Astrocyte of the hippocampus (primary cell): ENCODE data around the gene CDHR3.
"Not testable (repeated sequence)": the region's sequence is repeated elsewhere in the genome, so short reads cannot be mapped to it uniquely, and the experiment has no call there.

Experiments used
- DNase-seq: peaks from one replicate; pipeline ENCODE4 v3.0.0; 2011; ENCODE audit warnings: low read depth, low spot score

The CDHR3 gene

DNA sequence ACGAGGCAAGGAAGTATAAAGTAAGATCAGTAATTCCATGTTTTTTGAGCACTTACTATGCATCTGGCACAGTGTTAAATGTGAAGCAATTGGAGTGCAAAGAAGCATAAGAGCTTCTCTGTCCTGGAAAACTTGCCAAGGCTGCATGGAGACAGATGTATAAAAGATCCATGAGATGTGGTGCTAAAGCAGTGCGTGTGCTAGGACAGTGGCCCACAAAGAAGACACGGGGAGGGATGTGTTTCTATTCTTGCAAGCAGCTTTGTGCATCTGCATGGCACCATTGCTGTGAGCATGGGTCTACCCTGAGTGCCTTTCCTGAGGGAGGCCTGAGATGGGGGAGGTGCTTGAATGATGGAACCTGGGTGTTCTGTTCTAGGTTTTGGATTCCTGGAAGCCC, 5.1 kb upstream of the CDHR3 start:
- DNase-seq: no peak

DNA sequence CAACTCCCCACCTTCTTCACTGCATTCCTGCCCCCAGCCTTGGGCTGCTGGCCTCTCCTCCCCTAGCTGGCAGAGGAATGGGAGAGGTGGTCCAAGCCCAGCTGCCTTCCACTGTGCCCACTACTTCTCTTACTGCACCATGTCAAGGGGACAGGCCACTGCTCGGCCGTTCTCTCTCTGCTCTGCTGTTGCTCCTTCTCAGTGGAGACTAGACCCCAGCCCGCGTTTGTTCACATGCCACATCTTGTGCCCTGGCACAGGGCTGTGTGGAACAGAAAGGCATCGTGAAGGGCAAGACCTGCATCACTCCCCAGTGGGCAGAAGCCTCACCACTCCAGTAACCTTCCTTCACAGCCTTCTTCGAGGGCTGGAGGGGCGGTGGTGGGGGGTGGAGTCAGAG, 711 bp upstream of the CDHR3 start:
- DNase-seq: no peak

DNA sequence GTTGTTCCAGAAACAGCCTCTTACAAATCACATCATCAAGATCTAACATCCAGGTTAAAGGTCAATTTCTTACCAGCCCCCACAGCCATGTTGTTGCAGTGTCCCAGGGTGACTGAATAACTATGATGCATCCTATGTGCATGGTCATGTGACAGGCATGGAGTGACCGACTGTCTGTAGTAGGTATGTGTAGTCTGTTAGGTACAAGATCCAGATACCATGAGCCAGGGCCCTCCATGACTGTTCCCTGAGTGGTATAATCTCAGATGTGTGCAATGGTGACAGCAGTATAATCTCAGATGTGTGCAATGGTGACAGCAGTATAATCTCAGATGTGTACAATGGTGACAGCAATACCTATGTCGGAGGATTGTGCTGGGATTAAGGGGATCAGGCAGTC, 8.8 kb downstream of the CDHR3 start:
- no peak for DNase-seq

DNA sequence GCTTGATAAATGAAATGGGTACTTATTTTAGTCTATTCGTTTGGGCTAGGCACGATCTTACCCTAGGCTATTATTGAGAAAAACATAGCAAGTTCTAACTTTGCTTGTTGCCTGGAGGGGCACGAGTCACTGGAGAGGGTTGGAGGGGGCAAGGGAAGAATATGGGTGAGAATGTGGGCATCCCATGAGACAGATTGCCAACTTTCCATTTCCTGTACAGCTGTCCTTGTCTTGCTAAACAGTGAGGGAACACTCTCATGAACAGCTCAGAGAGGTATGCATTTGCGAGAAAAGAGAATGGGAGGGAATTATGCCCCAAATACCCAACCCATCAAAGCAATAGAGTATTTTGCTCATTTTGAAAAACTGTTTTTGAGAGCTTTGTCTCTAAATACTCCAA, 9.2 kb downstream of the CDHR3 start:
- DNase-seq: no peak

DNA sequence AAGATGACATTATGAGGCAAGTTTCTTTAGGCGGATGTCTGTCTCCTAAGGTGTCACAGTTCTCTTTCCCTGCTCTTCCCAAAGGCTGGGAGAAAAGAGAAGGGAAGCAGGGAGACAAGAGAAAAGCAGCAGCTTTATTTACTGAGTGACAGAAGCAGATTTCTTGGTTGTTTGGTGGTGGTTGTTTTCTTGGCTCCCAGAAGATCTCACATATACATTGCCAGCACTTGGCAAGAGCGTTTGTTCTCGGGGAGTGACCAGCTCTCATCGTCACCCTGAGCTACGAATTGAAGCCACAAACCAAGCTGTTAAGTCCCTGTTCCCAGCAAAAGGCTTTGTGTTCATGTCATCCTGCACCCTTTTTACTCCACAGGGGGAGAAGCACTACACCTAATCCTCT, 11.4 kb downstream of the CDHR3 start:
- no peak for DNase-seq

DNA sequence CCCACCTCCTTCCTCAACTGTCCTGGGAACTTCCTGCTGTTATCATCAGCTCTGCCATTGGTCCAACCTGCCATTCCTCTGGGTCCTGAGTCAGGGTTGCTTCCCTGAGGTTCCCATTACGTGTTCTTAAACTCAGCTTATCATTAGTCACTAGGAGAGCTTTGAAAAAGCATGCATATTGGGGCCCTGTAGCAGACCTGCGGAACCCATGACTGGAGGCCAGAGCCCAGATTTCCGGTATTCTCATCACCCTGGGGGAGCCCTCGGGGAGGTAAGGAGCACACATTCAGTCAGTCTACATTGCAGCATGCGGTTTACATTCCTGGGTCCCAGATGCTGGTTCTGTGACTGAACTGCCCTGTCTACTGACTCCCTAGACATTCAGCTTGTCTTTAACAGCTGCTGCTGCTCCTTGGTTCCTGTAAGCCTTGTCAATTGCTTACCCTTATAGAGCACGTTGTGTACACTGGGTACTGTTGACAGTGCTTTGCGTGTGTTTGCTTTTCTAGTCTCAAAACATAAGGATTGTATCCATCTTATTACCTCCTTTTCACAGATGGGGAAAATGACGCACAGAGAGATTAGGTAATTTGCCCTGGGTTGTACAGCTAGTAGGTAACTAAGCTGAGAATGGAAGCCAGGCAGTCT, 12.8 kb downstream of the CDHR3 start:
- DNase-seq: no peak

DNA sequence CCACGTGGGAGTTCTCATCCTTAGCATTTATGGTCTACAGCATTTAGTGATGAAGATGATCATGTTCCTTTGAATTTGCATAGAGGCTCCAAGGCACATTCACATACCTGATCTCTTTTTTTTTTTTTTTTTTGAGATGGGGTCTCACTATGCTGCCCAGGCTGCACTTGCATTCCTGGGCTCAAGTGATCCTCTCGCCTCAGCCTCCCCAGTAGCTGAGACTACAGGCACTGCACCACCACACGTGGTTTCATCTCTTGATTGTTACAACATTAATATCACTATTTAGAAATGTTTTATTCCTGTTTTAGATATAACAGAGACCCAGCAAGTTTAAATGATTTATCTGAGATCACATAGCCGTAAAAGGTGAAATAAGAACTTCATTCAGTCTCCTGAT, 13.8 kb downstream of the CDHR3 start:
- DNase-seq: no peak

DNA sequence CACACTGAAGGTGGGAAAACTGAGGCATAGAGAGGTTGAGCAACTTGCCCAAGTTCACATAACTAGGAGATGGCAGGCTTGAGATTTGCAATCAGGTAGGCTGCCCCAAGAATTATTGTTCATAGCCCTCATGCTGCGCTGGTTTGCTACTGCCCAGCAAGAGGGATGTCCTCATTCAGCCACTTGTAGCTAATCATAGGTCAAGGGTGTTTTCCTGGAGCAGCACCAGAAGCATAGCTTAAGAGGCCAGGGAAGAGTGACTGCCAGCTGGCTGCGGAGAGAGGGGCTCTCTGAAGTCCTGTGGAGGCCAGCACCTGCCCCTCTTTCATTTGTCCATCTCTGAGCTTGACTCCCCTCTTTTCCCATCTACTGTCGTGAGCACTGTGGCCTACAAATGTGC, 15.0 kb downstream of the CDHR3 start:
- no peak for DNase-seq

DNA sequence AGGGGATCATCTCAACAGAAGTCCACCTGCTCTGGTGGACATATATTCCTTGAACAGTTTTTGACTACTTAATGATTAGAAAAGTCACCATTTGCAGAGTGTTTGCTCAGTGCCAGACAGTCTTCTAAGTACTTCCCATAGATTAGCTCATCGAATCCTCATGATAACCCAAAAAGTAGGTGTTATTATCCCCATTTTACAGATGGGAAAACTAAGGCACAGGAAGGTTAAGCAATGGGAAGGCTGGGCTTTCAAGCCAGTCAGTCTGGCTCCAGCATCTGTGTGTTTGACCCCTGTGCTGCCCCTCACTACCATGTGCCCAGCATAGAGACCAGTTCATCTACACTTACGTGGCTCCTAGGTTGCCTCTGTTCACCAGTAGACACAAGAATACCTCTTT, 15.9 kb downstream of the CDHR3 start:
- DNase-seq: no peak

DNA sequence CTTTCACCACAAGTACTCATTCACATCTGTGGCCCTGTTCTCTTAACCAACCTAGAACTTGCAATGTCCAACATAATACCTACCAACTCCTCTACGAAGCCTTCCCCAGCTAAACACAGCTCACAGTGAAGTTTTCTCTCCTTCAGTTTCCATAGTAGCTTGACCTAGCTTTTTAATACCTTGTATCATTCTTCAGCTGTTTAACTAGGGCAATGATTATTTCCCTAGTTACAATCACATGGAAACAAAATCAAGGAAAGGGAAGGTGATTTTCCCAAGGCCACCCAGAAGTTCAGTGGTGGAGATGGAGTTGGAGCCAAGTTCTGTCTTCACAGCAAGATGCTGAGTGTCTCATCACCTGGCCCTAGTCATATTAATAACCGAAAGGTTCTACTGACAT, 16.3 kb downstream of the CDHR3 start:
- DNase-seq: no peak

DNA sequence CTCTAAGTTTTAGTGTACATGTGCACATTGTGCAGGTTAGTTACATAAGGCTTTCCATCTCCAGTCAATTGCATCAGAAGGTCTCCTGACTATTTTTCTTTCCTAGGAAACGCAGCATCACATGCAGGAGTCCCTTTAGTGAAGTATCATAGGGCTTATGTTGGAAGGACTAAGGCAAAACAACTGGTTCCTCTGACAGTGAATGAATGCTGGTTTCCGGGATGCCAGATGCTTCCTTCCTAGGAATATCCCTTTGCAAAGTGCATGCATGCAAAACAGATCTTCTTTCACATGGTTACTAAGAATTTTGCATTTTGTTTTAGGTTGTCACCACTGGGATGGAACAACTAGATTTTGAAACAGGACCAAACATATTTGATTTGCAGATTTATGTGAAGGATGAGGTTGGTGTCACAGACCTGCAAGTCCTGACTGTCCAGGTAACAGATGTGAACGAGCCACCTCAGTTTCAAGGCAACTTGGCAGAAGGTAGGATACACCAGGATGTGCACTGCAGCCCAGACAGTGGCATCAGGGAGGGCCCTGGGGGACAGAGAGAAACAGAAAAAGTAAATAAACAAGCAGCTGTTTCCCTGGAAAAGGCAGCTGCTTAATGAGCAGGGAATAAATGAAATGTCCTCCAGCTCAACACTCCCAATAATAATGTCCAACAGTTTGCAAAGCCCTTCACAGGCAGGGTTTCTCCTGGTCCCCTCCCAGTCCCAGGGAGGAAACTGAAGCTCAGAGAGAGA, 17.8 kb downstream of the CDHR3 start:
- no peak for DNase-seq

DNA sequence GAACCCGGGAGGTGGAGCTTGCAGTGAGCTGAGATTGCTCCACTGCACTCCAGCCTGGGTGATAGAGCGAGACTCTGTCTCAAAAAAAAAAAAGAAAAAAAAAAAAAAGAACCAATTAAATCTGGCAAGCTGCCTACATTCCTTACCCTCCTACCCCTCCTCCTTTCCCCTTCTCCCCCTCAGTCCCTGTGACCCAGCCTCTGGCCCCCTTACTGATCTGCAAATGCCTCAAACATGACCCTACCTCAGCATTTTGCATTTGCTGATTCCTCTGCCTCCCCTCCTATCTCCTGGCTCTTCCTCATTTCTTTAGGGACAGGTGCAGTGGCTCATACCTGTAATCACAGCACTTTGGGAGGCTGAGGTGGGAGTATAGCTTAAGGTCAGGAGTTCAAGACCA, 19.3 kb downstream of the CDHR3 start:
- DNase-seq: no peak

DNA sequence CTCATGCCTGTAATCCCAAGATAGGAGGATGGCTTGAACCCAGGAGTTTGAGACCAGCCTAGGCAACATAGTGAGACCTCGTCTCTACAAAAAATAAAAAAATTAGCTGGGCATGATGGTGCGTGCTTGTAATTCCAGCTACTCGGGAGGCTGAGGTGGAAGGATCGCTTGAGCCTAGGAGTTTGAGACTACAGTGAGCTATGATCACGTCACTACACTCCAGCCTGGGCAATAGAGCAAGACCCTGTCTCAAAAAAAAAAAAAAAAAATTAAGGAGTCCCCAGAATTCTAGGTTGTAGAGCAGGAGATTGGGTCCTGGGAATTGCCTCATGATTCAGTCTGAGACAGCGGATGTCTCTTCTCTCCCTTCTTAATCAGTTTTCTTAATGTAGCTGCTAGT, 21.7 kb downstream of the CDHR3 start:
- not testable (repeated sequence) for DNase-seq

DNA sequence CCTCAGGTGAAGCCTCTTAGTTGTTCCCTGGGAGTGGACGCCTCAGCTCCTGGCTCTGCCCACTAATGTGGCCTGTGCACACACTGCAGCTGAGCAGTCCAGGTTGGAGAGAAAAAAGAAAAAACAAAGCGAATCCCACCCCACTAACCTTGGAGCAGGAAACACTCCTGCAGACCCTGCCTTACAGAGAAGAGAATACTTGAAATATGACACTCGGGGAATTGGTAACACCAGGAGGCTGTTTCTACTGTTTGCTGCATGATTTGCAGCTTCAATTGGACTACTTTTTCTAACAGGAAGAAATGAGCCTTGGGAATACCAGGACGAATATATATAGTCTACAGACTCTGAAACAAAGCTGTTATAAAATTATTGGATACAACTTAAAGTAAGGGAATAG, 22.2 kb downstream of the CDHR3 start:
- no peak for DNase-seq

DNA sequence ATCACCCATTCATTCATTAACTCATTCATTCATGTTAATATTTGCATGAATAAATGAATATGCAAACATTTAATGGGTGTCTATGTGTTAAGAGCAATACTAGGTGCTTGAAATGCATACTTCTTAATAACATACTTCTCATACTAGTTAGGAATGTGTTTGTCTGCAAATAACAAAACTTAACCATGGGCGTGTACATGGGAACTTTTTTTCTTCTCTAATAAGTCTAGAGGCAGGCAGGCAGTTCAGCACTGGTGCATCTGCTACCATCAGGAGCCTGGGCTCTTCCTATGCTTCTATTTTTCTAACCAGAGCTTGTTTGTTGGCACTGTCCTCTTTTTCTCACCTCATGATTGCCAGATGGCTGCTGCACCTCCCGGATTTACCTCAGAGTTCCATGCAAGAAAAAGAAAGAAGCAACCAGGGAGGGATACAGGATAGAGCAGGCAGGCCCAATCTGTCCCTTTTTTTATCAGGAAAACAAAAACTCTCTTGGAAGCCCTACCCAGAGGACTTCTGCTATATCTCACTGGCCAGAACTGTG, 22.7 kb downstream of the CDHR3 start:
- DNase-seq: no peak

DNA sequence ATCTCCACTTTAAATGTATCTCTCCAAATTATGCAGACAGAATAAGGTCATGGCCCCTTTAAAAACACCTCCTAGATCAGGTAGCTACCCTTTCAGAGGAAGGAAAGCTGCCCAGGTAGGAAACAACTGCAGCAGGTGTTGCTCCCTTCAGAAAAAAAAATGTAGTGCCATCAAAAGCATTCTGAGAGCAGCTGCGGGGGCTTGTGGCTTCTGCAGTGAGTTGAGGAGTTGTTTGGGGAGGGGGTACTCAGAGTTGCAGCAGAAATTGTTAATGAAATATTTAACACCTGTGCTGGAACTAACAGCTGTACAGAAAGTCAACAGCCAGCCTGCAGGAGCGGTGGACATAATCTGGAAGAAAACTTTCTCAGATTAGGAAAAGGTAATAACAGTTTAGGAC, 24.0 kb downstream of the CDHR3 start:
- DNase-seq: no peak

DNA sequence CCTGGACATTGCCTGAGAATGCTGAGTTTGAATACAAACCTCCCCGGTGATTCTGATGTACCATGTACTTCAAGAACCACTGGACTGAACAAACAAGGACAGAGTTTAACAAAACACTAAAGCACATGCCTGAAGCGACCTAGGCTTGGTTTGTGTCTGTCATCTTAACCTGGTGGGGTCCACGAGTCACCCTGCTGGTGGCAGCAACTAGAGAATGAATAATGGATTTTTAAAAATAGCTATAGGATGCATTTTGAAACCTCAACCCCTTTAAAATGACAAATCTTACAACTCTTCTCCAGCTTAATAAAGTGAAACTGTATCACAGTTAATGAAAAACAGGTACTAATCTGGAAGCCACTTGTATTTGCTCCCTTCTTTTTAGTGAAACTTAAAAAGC, 25.2 kb downstream of the CDHR3 start:
- no peak for DNase-seq

DNA sequence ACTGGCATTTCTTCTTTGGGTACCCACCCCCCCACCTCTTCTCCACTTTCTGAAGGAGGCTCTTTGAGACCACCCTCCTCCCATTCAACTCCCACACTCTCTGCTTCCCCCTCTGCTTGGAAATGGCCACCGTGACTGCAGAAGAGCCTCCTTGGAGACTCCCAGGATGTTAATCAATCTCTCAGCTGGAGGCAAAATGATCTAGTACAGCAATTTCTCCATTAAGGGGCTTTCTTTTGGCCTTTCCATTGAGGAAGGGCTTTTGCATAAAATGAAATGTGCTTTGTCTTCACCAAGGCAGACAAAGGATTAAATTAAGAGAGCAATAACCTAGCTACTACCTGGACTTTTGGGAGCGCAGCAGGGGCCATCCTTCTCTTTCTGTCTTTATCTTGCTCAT, 26.1 kb downstream of the CDHR3 start:
- DNase-seq: no peak

DNA sequence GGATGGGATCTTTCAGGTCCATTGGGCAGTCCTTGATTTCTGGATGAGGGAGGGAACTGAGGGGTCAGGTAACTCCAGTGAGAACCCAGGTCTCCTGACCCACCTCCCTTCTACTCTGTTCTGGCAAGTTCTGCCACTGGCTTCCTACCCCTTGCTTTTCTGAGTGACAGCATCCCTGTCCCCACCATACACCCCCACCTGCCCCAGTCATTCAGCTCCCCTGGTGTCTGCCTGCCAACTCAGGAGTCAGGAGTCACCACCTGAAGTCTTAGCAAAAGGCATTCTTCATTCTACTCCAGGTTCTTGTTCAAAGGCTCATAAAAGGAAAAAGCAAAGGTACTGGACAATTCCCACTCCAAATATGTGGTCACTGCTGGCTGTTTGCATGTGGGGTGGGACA, 26.6 kb downstream of the CDHR3 start:
- DNase-seq: no peak

DNA sequence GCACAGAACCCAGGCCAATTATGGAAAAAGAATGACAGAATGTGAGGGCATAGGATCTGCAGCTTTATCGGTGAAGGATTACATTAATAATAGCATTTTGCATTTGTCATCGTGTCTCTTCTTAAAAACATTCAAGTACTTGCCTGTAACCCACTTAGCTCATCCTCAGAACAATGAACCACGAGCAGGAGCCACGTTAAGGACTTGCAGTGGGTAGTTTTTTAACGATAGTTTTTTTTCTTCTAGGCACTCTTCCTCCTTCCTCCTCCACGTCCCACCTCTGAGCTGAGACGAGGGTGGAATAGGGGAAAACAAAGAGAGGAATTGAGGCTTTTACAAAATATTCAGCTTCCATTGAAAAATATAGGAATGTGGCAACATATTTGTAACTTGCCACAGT, 27.1 kb downstream of the CDHR3 start:
- no peak for DNase-seq

DNA sequence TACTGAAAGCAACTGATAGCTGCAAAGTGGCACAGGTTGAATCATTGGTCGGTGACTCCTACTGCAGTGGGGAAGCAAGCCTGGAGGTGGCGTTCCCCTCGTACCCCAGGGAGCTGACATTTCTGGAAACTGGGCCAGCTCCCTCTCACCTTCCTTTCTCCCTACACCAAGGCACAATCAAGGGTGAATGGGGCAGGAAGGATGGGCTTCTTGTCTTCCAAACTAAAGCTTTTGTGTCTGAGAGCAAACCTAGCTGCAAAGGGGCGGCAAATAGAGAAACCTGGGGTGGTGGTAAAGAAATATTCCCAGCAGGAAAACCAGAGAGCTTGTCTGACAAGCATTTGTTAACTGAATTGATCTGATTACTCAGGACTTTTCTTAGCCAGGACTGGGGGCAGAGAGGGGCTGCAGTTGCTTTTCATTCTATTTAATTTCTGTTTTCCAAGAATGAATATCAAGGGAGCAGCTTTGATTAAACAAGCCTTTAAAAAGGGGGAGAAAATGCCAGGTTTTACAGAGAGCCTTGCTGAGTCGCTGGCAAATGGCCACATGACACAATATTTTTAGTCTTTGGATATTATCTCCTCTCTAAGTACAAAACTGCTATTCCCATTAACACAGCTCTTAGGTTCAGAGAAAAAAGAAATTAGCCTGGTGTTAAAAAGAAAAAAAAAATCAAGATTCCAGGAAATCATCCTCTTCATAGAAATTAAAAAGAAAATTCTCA, 27.8 kb downstream of the CDHR3 start:
- DNase-seq: peak; percentile 15

DNA sequence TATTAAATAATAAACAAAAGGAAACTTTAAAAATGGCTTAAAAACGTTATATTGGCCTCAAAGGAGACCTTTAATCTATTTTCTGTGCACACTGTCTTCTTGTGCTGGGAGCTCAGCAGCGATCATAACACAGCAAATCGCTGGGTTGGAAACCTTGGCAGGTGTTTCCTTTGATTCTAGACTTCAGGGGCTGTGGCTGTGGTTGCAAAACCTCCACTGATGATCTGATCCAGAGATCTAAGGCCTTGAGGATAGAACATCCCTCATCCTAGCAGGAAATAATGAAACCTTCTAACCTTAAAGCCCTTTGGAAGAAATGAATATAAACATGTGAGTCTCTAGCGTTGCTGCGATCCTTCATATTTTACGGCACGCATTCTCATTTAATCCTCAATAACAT, 29.8 kb downstream of the CDHR3 start:
- DNase-seq: no peak
